IMR-90 (cell line): ENCODE measurements around the gene ZRSR2. TPM values are rescaled to one million over a fixed set of nuclear protein-coding genes. Genes with fewer than 3 reads are reported as not detected.

ENCODE experiments used
- ATAC-seq: fragments of 200-7000 bp; cut with Tn5 transposase; 2 replicates; pipeline ENCODE4 v1.9.1; 2020; ENCODE audit warnings: low read depth, mild to moderate bottlenecking, moderate library complexity
- BruUV-seq: library from RNA; stranded (reverse); fragments of 400-500 nt; replicated peaks from 2 replicates; lab custom pipeline; 2021; lab: Mats Ljungman, UMichigan
- CTCF ChIA-PET: fragments of 300-600 bp; formaldehyde crosslinking; extraction: SDS; loops from one replicate; lab custom pipeline; 2021; ENCODE audit warnings: antibody characterized with exemption; lab: Yijun Ruan, JAX
- POLR2A ChIA-PET: fragments of 300-600 bp; sonication (Branson Sonifier 250); formaldehyde crosslinking; loops from one replicate; lab custom pipeline; 2022; ENCODE audit warnings: antibody characterized with exemption; ENCODE audit not compliant: unreplicated experiment; lab: Charles Lee
- DNase-seq: peaks from one replicate; pipeline ENCODE4 v3.0.0; 2013
- H2AFZ ChIP-seq: replicated peaks from 2 replicates; pipeline ENCODE3; 2013; ENCODE audit warnings: low read length, mild to moderate bottlenecking; ENCODE audit not compliant: poor library complexity
- H2AK5ac ChIP-seq: 2 replicates; pipeline ENCODE4 v1.6.1; 2013; ENCODE audit warnings: low read depth, low read length, inconsistent platforms
- H2AK9ac ChIP-seq: replicated peaks from 2 replicates; pipeline ENCODE3; 2013; ENCODE audit warnings: mild to moderate bottlenecking, low read depth, low read length, moderate library complexity; ENCODE audit not compliant: poor library complexity
- H2BK120ac ChIP-seq: 2 replicates; pipeline ENCODE4 v1.6.1; 2013; ENCODE audit warnings: low read depth, low read length, inconsistent platforms
- H2BK15ac ChIP-seq: 3 replicates; pipeline ENCODE4 v1.6.1; 2013; ENCODE audit warnings: low read depth, low read length, inconsistent platforms
- H2BK20ac ChIP-seq: 2 replicates; pipeline ENCODE4 v1.6.1; 2013; ENCODE audit warnings: low read depth, mild to moderate bottlenecking, inconsistent platforms, low read length, moderate library complexity
- H2BK5ac ChIP-seq: 2 replicates; pipeline ENCODE4 v1.6.1; 2013; ENCODE audit warnings: mild to moderate bottlenecking, low read depth, low read length, inconsistent platforms; ENCODE audit not compliant: poor library complexity, severe bottlenecking
- H3K14ac ChIP-seq: replicated peaks from 2 replicates; pipeline ENCODE4 v1.6.1; 2013; ENCODE audit warnings: low read depth, low read length, inconsistent platforms
- H3K18ac ChIP-seq: 2 replicates; pipeline ENCODE4 v1.6.1; 2013; ENCODE audit warnings: low read depth, low read length, control low read depth
- H3K23ac ChIP-seq: 2 replicates; pipeline ENCODE4 v1.6.1; 2013; ENCODE audit warnings: low read depth, low read length, inconsistent platforms
- H3K27ac ChIP-seq: 2 replicates; pipeline ENCODE4 v1.5.1; 2013; ENCODE audit warnings: mild to moderate bottlenecking, control low read depth, low read length; ENCODE audit not compliant: insufficient read depth
- H3K27me3 ChIP-seq: 2 replicates; pipeline ENCODE4 v1.6.1; 2013; ENCODE audit warnings: low read length; ENCODE audit not compliant: control insufficient read depth, insufficient read depth
- H3K36me3 ChIP-seq: 2 replicates; pipeline ENCODE4 v1.6.1; 2013; ENCODE audit warnings: low read length, mixed read lengths; ENCODE audit not compliant: control insufficient read depth, insufficient read depth
- H3K4ac ChIP-seq: 2 replicates; pipeline ENCODE4 v1.6.1; 2013; ENCODE audit warnings: low read depth, low read length, inconsistent platforms
- H3K4me1 ChIP-seq: 2 replicates; pipeline ENCODE4 v1.6.1; 2013; ENCODE audit warnings: low read length, mixed read lengths; ENCODE audit not compliant: control insufficient read depth, insufficient read depth
- H3K4me2 ChIP-seq: 2 replicates; pipeline ENCODE4 v1.6.1; 2013; ENCODE audit warnings: low read depth, mild to moderate bottlenecking, control low read depth, low read length, moderate library complexity
- H3K4me3 ChIP-seq: 2 replicates; pipeline ENCODE4 v1.5.1; 2013; ENCODE audit warnings: low read depth, mild to moderate bottlenecking, control low read depth, low read length, moderate library complexity; ENCODE audit not compliant: insufficient read depth
- H3K56ac ChIP-seq: 2 replicates; pipeline ENCODE4 v1.6.1; 2013; ENCODE audit warnings: low read length, inconsistent platforms; ENCODE audit not compliant: insufficient read depth; ENCODE audit errors: extremely low read depth
- H3K79me1 ChIP-seq, 2 experiments: 2 replicates each; pipeline ENCODE4 v1.6.1; 2013; ENCODE audit warnings: low read length in 2 of 2, inconsistent platforms in 1 of 2, low read depth in 1 of 2
- H3K9ac ChIP-seq: 2 replicates; pipeline ENCODE4 v1.6.1; 2013; ENCODE audit warnings: low read depth, low read length, control low read depth
- H3K9me1 ChIP-seq: 2 replicates; pipeline ENCODE4 v1.6.1; 2013; ENCODE audit warnings: low read length, inconsistent platforms; ENCODE audit not compliant: insufficient read depth
- H3K9me3 ChIP-seq: 2 replicates; pipeline ENCODE4 v1.6.1; 2013; ENCODE audit warnings: low read length; ENCODE audit not compliant: control insufficient read depth, insufficient read depth
- H4K20me1 ChIP-seq: 2 replicates; pipeline ENCODE4 v1.6.1; 2013; ENCODE audit warnings: low read length, inconsistent platforms; ENCODE audit not compliant: insufficient read depth
- H4K5ac ChIP-seq: 2 replicates; pipeline ENCODE4 v1.6.1; 2013; ENCODE audit warnings: mild to moderate bottlenecking, low read depth, low read length, control low read depth
- H4K8ac ChIP-seq, 2 experiments: 2 replicates each; pipeline ENCODE4 v1.6.1; 2013; ENCODE audit warnings: low read depth in 2 of 2, low read length in 2 of 2, control low read depth in 1 of 2, inconsistent platforms in 1 of 2
- H4K91ac ChIP-seq: 2 replicates; pipeline ENCODE4 v1.6.1; 2013; ENCODE audit warnings: low read depth, low read length, inconsistent platforms; ENCODE audit not compliant: insufficient read depth
- CEBPB ChIP-seq: IDR thresholded peaks from 2 replicates; pipeline ENCODE4 v1.6.1; 2012; ENCODE audit warnings: low read depth, low read length, improper control_type of control experiment
- CHD1 ChIP-seq: IDR thresholded peaks from 2 replicates; pipeline ENCODE4 v1.6.1; 2012; ENCODE audit warnings: low read depth, low read length, improper control_type of control experiment
- CTCF ChIP-seq: conservative IDR thresholded peaks from 2 replicates; pipeline ENCODE4 v1.5.1; 2012; ENCODE audit warnings: mild to moderate bottlenecking, low read depth, low read length, improper control_type of control experiment
- FOS ChIP-seq: fragments of 150-350 bp; IDR thresholded peaks from 2 replicates; pipeline ENCODE4 v1.6.1; 2016; ENCODE audit warnings: low read depth, low read length
- MAZ ChIP-seq: IDR thresholded peaks from 2 replicates; pipeline ENCODE4 v1.6.1; 2012; ENCODE audit warnings: low read depth, mild to moderate bottlenecking, low read length, improper control_type of control experiment, moderate library complexity, borderline replicate concordance
- NFE2L2 ChIP-seq: fragments of 150-350 bp; IDR thresholded peaks from 2 replicates; pipeline ENCODE4 v1.6.1; 2016; ENCODE audit warnings: low read depth, mild to moderate bottlenecking, low read length
- RFX5 ChIP-seq: IDR thresholded peaks from 2 replicates; pipeline ENCODE4 v1.8.0; 2012; ENCODE audit warnings: low read depth, mild to moderate bottlenecking, low read length, moderate library complexity
- WGBS, 2 experiments: methylation state at CpG; one replicate each; pipeline versions ENCODE4 v1.1.5 to v1.1.7; 2013; ENCODE audit warnings: missing lambda C conversion rate in 2 of 2; ENCODE audit not compliant: insufficient read length in 1 of 2; ENCODE audit errors: extremely low coverage in 2 of 2; 5-methylcytosine and 5-hydroxymethylcytosine counted together
- dilution Hi-C: fragments of 300-500 bp; cut with HindIII; formaldehyde crosslinking; loops from one replicate; pipeline ENCODE4 v1.14.3; 2018; ENCODE audit warnings: low sequenced_read_pairs; ENCODE audit not compliant: unreplicated experiment
- in situ Hi-C: fragments of 300-500 bp; cut with MboI; formaldehyde crosslinking; loops from 3 replicates; pipeline ENCODE4 v1.14.3; 2019; ENCODE audit warnings: low sequenced_read_pairs, inconsistent platforms, mixed read lengths
- intact Hi-C: fragments of 100-400 bp; cut with micrococcal nuclease; formaldehyde crosslinking; loops from 2 replicates; pipeline ENCODE4 v1.10.0; 2022
- polyA plus RNA-seq, 3 experiments: library from polyadenylated mRNA; depleted of rRNA; stranded (reverse); fragments of >200 nt; gene quantifications; 2 replicates each; pipeline ENCODE4 v1.2.3, GENCODE V29; 2012; ENCODE audit warnings: low replicate concordance in 1 of 3
- total RNA-seq: library from RNA; depleted of rRNA; stranded (reverse); fragments of >200 nt; gene quantifications from 2 replicates; pipeline ENCODE4 v1.2.3, GENCODE V29; 2012
- TF ChIP-seq, protein P1 (sequence below): fragments of 150-350 bp; IDR thresholded peaks from 2 replicates; pipeline ENCODE4 v1.6.1; 2017; ENCODE audit warnings: mild to moderate bottlenecking, antibody characterized with exemption, low read length, low read depth
- TF ChIP-seq, protein P2 (sequence below): fragments of 150-350 bp; IDR thresholded peaks from 2 replicates; pipeline ENCODE4 v1.6.1; 2016; ENCODE audit warnings: low read depth, mild to moderate bottlenecking, low read length, moderate library complexity, borderline replicate concordance

Gene ZRSR2
- total and polyA plus RNA-seq, 2 of the 4 experiments (the other 2 are of a cell fraction) = 4.7 to 11.3 TPM

DNA sequence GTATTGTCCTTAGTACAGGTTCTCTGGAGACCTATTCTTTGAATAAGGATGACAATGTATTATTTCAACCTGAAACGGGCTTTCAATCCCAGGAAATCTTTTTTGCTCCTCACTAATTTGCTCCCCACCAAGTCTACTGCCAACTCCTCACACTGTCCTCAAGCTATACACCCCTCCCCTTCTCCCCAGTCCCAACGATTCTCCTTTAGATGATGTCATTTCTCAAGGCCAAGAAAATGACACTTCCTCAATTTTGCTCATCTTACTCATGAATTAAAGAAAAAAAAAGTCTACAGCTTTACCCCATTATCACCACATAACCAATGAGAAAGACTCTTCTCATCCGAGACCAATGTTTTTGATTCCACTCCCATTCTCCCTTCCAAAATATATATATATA is 43.8 kb downstream of the ZRSR2 start:
- 0% methylated on average over 1 of the region's 3 CpGs; no CpG with 5 or more reads in 1 of the 2 experiments for WGBS, 2 experiments
- TF ChIP-seq RFX5 = no peak
- TF ChIP-seq MAZ = no peak
- no peak for TF ChIP-seq CTCF
- no peak for TF ChIP-seq FOS
- TF ChIP-seq CEBPB = no peak
- no peak for TF ChIP-seq NFE2L2
- no peak for TF ChIP-seq CHD1
- TF ChIP-seq, protein P1, sequence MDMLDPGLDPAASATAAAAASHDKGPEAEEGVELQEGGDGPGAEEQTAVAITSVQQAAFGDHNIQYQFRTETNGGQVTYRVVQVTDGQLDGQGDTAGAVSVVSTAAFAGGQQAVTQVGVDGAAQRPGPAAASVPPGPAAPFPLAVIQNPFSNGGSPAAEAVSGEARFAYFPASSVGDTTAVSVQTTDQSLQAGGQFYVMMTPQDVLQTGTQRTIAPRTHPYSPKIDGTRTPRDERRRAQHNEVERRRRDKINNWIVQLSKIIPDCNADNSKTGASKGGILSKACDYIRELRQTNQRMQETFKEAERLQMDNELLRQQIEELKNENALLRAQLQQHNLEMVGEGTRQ = no peak
- TF ChIP-seq, protein P2, sequence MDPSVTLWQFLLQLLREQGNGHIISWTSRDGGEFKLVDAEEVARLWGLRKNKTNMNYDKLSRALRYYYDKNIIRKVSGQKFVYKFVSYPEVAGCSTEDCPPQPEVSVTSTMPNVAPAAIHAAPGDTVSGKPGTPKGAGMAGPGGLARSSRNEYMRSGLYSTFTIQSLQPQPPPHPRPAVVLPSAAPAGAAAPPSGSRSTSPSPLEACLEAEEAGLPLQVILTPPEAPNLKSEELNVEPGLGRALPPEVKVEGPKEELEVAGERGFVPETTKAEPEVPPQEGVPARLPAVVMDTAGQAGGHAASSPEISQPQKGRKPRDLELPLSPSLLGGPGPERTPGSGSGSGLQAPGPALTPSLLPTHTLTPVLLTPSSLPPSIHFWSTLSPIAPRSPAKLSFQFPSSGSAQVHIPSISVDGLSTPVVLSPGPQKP = no peak
- dilution Hi-C loops = no loop called here

More for the DNA sequence above, 43.8 kb downstream of the ZRSR2 start:
- no peak overlapping the region for H3K4ac ChIP-seq
- no peak overlapping the region for H4K91ac ChIP-seq
- no peaks in the 10 kb centered on the region for H4K20me1 ChIP-seq
- no peak overlapping the region for H2AFZ ChIP-seq
- ATAC-seq (no peak), DNase-seq (no peak)
- intact Hi-C loops = no loop called here
- no peak overlapping the region for H3K56ac ChIP-seq
- BruUV-seq = no TSS peak
- H3K27me3 ChIP-seq = no peaks in the 10 kb centered on the region
- H3K9ac ChIP-seq = no peak overlapping the region
- no peak overlapping the region for H4K5ac ChIP-seq
- in situ Hi-C loops = no loop called here
- ChIA-PET POLR2A (no interaction called here), CTCF (no interaction called here)
- no peak overlapping the region for H2BK5ac ChIP-seq
- peaks cover 4% of the 10 kb centered on the region; the same call in 1 of the 2 replicates for H3K4me1 ChIP-seq
- H3K9me3 ChIP-seq = no peaks in the 10 kb centered on the region
- H2AK9ac ChIP-seq = no peak overlapping the region
- no peak overlapping the region for H3K4me3 ChIP-seq
- no peak overlapping the region for H3K27ac ChIP-seq
- no peak overlapping the region for H4K8ac ChIP-seq
- H3K14ac ChIP-seq = no peak overlapping the region
- H3K79me1 ChIP-seq = peaks cover 3 to 6% of the 10 kb centered on the region in 2 experiments; a peak in 3 of 4 replicates
- H3K4me2 ChIP-seq = no peak overlapping the region
- no peak overlapping the region for H2BK20ac ChIP-seq
- no peak overlapping the region for H3K23ac ChIP-seq
- H2BK15ac ChIP-seq = no peak overlapping the region; the same call in 2 of the 3 replicates
- H3K9me1 ChIP-seq = no peaks in the 10 kb centered on the region
- H2BK120ac ChIP-seq = no peak overlapping the region
- no peak overlapping the region for H2AK5ac ChIP-seq
- H3K36me3 ChIP-seq = no peaks in the 10 kb centered on the region; the same call in 1 of the 2 replicates
- H3K18ac ChIP-seq = no peak overlapping the region
